GM21390 (cell line): Measurements from ENCODE around the gene TTC13.

Experiments used
- ATAC-seq: cut with Tn5 transposase; IDR thresholded peaks from one replicate; pipeline ENCODE4 v1.9.1; 2021; ENCODE audit not compliant: unreplicated experiment

The TTC13 gene

GRCh38 chr1:230877146-230877923 is 101.3 kb downstream of the TTC13 start:
- no peak for ATAC-seq

GRCh38 chr1:230876660-230877059 is 102.0 kb downstream of the TTC13 start:
- ATAC-seq: no peak

- no peak for ATAC-seq
Measured at GRCh38 chr1:230875370-230875769, 103.3 kb downstream of the TTC13 start.

GRCh38 chr1:230870916-230871315 is 107.7 kb downstream of the TTC13 start:
- no peak for ATAC-seq

GRCh38 chr1:230869500-230869899 is 109.2 kb downstream of the TTC13 start:
- no peak for ATAC-seq

GRCh38 chr1:230868736-230869385 is 109.8 kb downstream of the TTC13 start:
- peak; percentile 36 for ATAC-seq

GRCh38 chr1:230867903-230868735 is 110.5 kb downstream of the TTC13 start, which contains the start of gene C1orf198:
C1orf198 (minus strand) TSS chr1:230868521; CDS start chr1:230868512, 9 bp downstream.
- peak; percentile 82 for ATAC-seq

- no peak for ATAC-seq
Measured at GRCh38 chr1:230867101-230867902, 111.4 kb downstream of the TTC13 start.

GRCh38 chr1:230866171-230867070 is 112.2 kb downstream of the TTC13 start:
- ATAC-seq: no peak

- ATAC-seq: no peak
Measured at GRCh38 chr1:230865062-230865817, 113.4 kb downstream of the TTC13 start.

- no peak for ATAC-seq
Measured at GRCh38 chr1:230864441-230864840, 114.2 kb downstream of the TTC13 start.

- ATAC-seq: no peak
Measured at GRCh38 chr1:230863449-230863848, 115.2 kb downstream of the TTC13 start.

- ATAC-seq: no peak
Measured at GRCh38 chr1:230861970-230862595, 116.6 kb downstream of the TTC13 start.

- ATAC-seq: no peak
Measured at GRCh38 chr1:230861489-230861888, 117.2 kb downstream of the TTC13 start.

GRCh38 chr1:230860617-230861384 is 117.9 kb downstream of the TTC13 start:
- no peak for ATAC-seq

- no peak for ATAC-seq
Measured at GRCh38 chr1:230858918-230859729, 119.5 kb downstream of the TTC13 start.
